Keratinocyte (primary cell): ENCODE measurements around the gene ATXN7. TPM values are rescaled to one million over a fixed set of nuclear protein-coding genes. Genes with fewer than 3 reads are reported as not detected.

Experiments used
- DNase-seq: peaks from one replicate; pipeline ENCODE4 v3.0.0-alpha.2; 2011; ENCODE audit warnings: low read depth, missing footprints, low spot score
- FAIRE-seq: peaks from 2 replicates; lab custom pipeline; 2011; peaks lifted over from hg19 to GRCh38; lab: Jason Lieb, UNC
- H2AFZ ChIP-seq: 2 replicates; pipeline ENCODE4 v1.6.0; 2012; ENCODE audit warnings: low read length, control low read depth, inconsistent platforms; ENCODE audit not compliant: control insufficient read depth
- H3K27ac ChIP-seq: 2 replicates; pipeline ENCODE4 v1.5.1; 2011; ENCODE audit warnings: low read length; ENCODE audit not compliant: control insufficient read depth, insufficient read depth
- H3K27me3 ChIP-seq: 3 replicates; pipeline ENCODE4 v1.6.0; 2011; ENCODE audit warnings: low read length; ENCODE audit not compliant: control insufficient read depth, insufficient read depth; ENCODE audit errors: extremely low read depth
- H3K36me3 ChIP-seq, 2 experiments: 2 replicates in 1 of 2; 3 replicates in 1 of 2; pipeline ENCODE4 v1.5.1; 2011; ENCODE audit warnings: low read length in 2 of 2, mild to moderate bottlenecking in 1 of 2; ENCODE audit not compliant: control insufficient read depth in 2 of 2, insufficient read depth in 2 of 2; ENCODE audit errors: extremely low read depth in 1 of 2
- H3K4me1 ChIP-seq: 3 replicates; pipeline ENCODE4 v1.5.1; 2011; ENCODE audit warnings: low read length; ENCODE audit not compliant: control insufficient read depth, insufficient read depth; ENCODE audit errors: extremely low read depth
- H3K4me2 ChIP-seq: 3 replicates; pipeline ENCODE4 v1.6.0; 2011; ENCODE audit warnings: low read depth, low read length; ENCODE audit not compliant: control insufficient read depth, insufficient read depth; ENCODE audit errors: extremely low read depth
- H3K4me3 ChIP-seq, 3 experiments: fragments of 200-600 bp in 1 of 3; sonication (generic) in 1 of 3; 2 replicates in 2 of 3; 3 replicates in 1 of 3; pipeline ENCODE4 v1.5.1; 2011 to 2016; ENCODE audit warnings: low read length in 3 of 3, mild to moderate bottlenecking in 3 of 3, control low read depth in 2 of 3, inconsistent platforms in 1 of 3, low read depth in 1 of 3, mixed read lengths in 1 of 3, mixed run types in 1 of 3, moderate library complexity in 1 of 3; ENCODE audit not compliant: control insufficient read depth in 2 of 3, insufficient read depth in 2 of 3; ENCODE audit errors: extremely low read depth in 1 of 3
- H3K79me2 ChIP-seq: 2 replicates; pipeline ENCODE4 v1.6.0; 2012; ENCODE audit warnings: low read length; ENCODE audit not compliant: control insufficient read depth, insufficient read depth
- H3K9ac ChIP-seq: 3 replicates; pipeline ENCODE4 v1.6.0; 2011; ENCODE audit warnings: low read length; ENCODE audit not compliant: control insufficient read depth, insufficient read depth; ENCODE audit errors: extremely low read depth
- H3K9me1 ChIP-seq: 3 replicates; pipeline ENCODE4 v1.6.0; 2011; ENCODE audit warnings: low read length; ENCODE audit not compliant: control insufficient read depth, insufficient read depth; ENCODE audit errors: extremely low read depth
- H3K9me3 ChIP-seq: 2 replicates; pipeline ENCODE4 v1.5.1; 2012; ENCODE audit warnings: low read depth, low read length; ENCODE audit not compliant: control insufficient read depth
- H4K20me1 ChIP-seq: 3 replicates; pipeline ENCODE4 v1.6.0; 2011; ENCODE audit warnings: low read length; ENCODE audit not compliant: control insufficient read depth, insufficient read depth; ENCODE audit errors: extremely low read depth
- CTCF ChIP-seq, 3 experiments: IDR thresholded peaks in 1 of 3; conservative IDR thresholded peaks in 1 of 3; optimal IDR thresholded peaks in 1 of 3; 2 replicates in 2 of 3; 3 replicates in 1 of 3; pipeline versions ENCODE3 to v1.5.1; 2011; ENCODE audit warnings: low read length in 3 of 3, mild to moderate bottlenecking in 3 of 3, moderate library complexity in 2 of 3, control low read depth in 1 of 3, inconsistent platforms in 1 of 3; ENCODE audit not compliant: insufficient read depth in 2 of 3; ENCODE audit errors: extremely low read depth in 1 of 3
- EZH2 ChIP-seq: IDR thresholded peaks from one replicate; pipeline ENCODE4 v1.6.1; 2012; ENCODE audit warnings: inconsistent platforms, mild to moderate bottlenecking, low read length, moderate library complexity
- dilution Hi-C: fragments of 300-500 bp; cut with MboI; formaldehyde crosslinking; loops from one replicate; pipeline ENCODE4 v1.7.0; 2020; ENCODE audit warnings: low sequenced_read_pairs; ENCODE audit not compliant: extremely low pct_ligation_motif_present
- polyA plus RNA-seq, 5 experiments: library from polyadenylated mRNA; depleted of rRNA in 3 of 5; stranded (reverse) in 3 of 5; stranded (forward) in 1 of 5; unstranded in 1 of 5; fragments of >200 nt; gene quantifications; 1 replicate in 1 of 5; 2 replicates in 3 of 5; 3 replicates in 1 of 5; pipeline versions ENCODE4 v1.2.1 to v1.2.3, GENCODE V29; 2011 to 2012; ENCODE audit warnings: missing spikeins in 2 of 5, low read depth in 1 of 5, low replicate concordance in 1 of 5

ATXN7 gene
- polyA plus RNA-seq, 1 donor (not counting 4 experiments of a cell fraction or from before 2014, with no cell fraction given) = 8.8 TPM

- TF ChIP-seq CTCF (optimal IDR thresholded peaks at IDR 0.05 in 1 of 3, IDR thresholded peaks at IDR 0.05 in 1 of 3, conservative IDR thresholded peaks at IDR 0.05 in 1 of 3; ENCODE audit: extremely low read depth in 1 of 3, insufficient read depth in 2 of 3, low read length in 3 of 3) = no peak
- no peak for TF ChIP-seq EZH2
- dilution Hi-C loops = no loop called here
- H3K4me1 ChIP-seq = peaks cover 13% of the 10 kb centered on the region
- no peak overlapping the region for H3K4me3 ChIP-seq
- no peak overlapping the region for H3K27ac ChIP-seq
- H3K9ac ChIP-seq = no peak overlapping the region
- peaks cover 20 to 26% of the 10 kb centered on the region in 2 experiments for H3K36me3 ChIP-seq
- H3K27me3 ChIP-seq = no peaks in the 10 kb centered on the region
- H3K9me3 ChIP-seq = no peaks in the 10 kb centered on the region
- H3K9me1 ChIP-seq = no peaks in the 10 kb centered on the region
- H4K20me1 ChIP-seq = peaks cover 3% of the 10 kb centered on the region
- no peak for DNase-seq
- peaks cover 35% of the 10 kb centered on the region for H3K79me2 ChIP-seq
- FAIRE-seq = no peak
- no peak overlapping the region for H3K4me2 ChIP-seq
- H2AFZ ChIP-seq = no peak overlapping the region
Observed at GRCh38 chr3:63918321-63918720, 54.7 kb downstream of the ATXN7 start.

DNA sequence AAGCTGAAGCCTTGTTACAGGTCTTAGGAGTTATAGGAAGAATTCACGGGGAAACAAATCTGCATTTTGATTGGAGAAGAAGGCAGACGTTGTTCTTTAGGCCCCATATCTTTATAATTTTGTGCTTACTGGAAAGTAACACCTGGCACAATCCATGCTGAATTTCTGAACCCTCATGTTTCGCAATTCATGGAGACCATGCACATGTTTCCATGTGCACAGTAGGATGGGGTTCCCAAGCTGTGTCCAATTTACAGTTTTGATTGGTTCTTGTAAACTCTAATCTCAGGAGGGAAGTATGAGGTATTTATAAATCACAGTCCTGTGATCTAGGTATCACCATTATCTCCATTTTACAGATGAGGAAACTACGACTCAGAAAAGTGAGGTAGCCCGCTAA, 56.3 kb downstream of the ATXN7 start:
- FAIRE-seq = no peak

More for the DNA sequence above, 56.3 kb downstream of the ATXN7 start:
- dilution Hi-C loops = no loop called here
- Histone ChIP-seq H3K79me2 (peaks cover 39% of the 10 kb centered on the region), H3K4me2 (no peak overlapping the region), H3K27me3 (no peaks in the 10 kb centered on the region), H3K9ac (no peak overlapping the region), H3K9me3 (no peaks in the 10 kb centered on the region), H4K20me1 (peaks cover 3% of the 10 kb centered on the region), H3K36me3 (peaks cover 21 to 36% of the 10 kb centered on the region in 2 experiments), H3K4me1 (no peaks in the 10 kb centered on the region), H2AFZ (no peak overlapping the region), H3K4me3 (no peak overlapping the region), H3K27ac (no peak overlapping the region), H3K9me1 (no peaks in the 10 kb centered on the region)
- TF ChIP-seq CTCF (optimal IDR thresholded peaks at IDR 0.05 in 1 of 3, IDR thresholded peaks at IDR 0.05 in 1 of 3, conservative IDR thresholded peaks at IDR 0.05 in 1 of 3; ENCODE audit: extremely low read depth in 1 of 3, insufficient read depth in 2 of 3, low read length in 3 of 3) = no peak
- no peak for TF ChIP-seq EZH2
- DNase-seq = no peak
